ENCODE measurements around the gene SLC27A6.
"Not testable (repeated sequence)": the region's sequence is repeated elsewhere in the genome, so short reads cannot be mapped to it uniquely, and the experiment has no call there.

The SLC27A6 gene

GRCh38 chr5:129001841-129002526 is 36.7 kb downstream of the SLC27A6 start:
- DNase-seq (ENCODE audit: low read depth in 2 of 2): no peak

GRCh38 chr5:129002527-129002842 is 37.2 kb downstream of the SLC27A6 start:
- DNase-seq (ENCODE audit: low read depth in 2 of 2): no peak

- DNase-seq (ENCODE audit: low read depth in 2 of 2): no peak
These were observed 37.9 kb downstream of the SLC27A6 start for GRCh38 chr5:129003232-129003631.

DNA sequence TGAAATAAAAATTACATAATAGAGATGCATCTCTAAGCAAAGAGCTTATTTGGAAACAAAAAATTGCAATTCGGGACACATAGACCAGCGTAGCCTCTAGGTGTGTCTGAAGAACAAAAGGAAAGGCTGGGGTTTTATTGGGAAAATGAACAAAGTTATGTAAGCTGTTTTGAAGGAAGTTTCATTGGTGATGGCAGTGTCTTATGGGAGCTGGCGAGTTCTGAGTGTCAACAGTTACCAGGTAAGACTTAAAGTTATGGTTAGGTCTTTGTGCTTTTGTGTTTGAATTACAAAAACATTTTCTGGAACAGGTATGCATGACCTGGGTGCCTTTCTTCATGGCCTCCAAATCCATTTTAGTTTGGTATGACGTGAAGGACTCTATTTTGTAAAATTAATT is 48.9 kb downstream of the SLC27A6 start:
- DNase-seq (ENCODE audit: low read depth in 2 of 2): no peak

GRCh38 chr5:129018837-129019236 is 53.5 kb downstream of the SLC27A6 start:
- no peak for DNase-seq (ENCODE audit: low read depth in 2 of 2)

- no peak for DNase-seq (ENCODE audit: low read depth in 2 of 2)
These were observed 54.2 kb downstream of the SLC27A6 start for GRCh38 chr5:129019401-129019908.

GRCh38 chr5:129020683-129021082 is 55.4 kb downstream of the SLC27A6 start:
- DNase-seq (ENCODE audit: low read depth in 2 of 2): no peak

DNA sequence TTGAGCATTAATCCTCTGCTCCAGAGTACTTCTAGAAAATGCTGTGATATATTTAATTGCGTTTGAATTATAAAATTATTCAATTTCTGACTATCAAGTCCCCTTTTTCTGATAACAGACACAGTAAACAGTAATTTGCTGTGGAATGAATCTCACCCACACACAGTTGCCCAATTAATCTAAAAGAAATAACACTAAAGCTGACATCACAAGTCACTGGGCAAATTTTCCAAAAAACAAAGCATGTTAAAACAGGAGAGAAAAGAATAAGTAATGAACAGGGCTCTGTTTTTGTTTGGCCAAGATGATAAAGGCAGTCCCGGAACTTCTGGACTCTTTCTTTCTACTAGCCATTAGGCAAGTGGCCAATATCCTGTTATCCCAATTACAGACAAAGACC is 56.5 kb downstream of the SLC27A6 start:
- no peak for DNase-seq (ENCODE audit: low read depth in 2 of 2)

GRCh38 chr5:129022599-129022998 is 57.3 kb downstream of the SLC27A6 start:
- DNase-seq (ENCODE audit: low read depth in 2 of 2): no peak

DNA sequence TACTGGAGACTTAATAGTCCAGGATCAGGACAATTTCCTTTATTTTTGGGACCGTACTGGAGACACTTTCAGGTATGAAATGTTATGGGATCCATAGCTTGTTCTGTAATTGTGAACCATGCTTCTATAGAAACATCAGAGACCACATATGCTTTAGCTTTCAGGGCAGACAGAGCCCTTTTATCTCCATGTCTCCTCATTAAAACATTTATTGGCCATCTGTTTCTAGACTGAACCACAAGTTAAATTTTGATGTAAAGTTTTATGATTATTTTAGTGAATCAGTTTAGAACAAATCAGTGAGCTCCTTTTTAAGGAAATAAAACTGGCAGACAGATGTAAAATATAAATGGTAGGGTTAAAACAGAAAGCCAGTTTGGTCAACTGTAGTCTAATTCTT is 62.0 kb downstream of the SLC27A6 start:
- DNase-seq (ENCODE audit: low read depth in 2 of 2): no peak

GRCh38 chr5:129031886-129032683 is 66.8 kb downstream of the SLC27A6 start:
- no peak for DNase-seq (ENCODE audit: low read depth in 2 of 2)

DNA sequence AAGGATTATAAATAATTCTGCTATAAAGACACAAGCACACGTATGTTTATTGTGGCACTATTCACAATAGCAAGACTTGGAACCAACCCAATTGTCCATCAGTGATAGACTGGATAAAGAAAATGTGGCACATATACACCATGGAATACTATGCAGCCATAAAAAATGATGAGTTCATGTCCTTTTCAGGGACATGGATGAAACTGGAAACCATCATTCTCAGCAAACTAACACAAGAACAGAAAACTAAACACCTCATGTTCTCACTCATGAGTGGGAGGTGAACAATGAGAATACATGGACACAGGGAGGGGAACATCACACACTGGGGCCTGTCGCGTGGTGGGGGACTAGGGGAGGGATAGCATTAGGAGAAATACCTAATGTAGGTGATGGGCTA is 71.0 kb downstream of the SLC27A6 start:
- not testable (repeated sequence) for DNase-seq (ENCODE audit: low read depth in 2 of 2)

DNA sequence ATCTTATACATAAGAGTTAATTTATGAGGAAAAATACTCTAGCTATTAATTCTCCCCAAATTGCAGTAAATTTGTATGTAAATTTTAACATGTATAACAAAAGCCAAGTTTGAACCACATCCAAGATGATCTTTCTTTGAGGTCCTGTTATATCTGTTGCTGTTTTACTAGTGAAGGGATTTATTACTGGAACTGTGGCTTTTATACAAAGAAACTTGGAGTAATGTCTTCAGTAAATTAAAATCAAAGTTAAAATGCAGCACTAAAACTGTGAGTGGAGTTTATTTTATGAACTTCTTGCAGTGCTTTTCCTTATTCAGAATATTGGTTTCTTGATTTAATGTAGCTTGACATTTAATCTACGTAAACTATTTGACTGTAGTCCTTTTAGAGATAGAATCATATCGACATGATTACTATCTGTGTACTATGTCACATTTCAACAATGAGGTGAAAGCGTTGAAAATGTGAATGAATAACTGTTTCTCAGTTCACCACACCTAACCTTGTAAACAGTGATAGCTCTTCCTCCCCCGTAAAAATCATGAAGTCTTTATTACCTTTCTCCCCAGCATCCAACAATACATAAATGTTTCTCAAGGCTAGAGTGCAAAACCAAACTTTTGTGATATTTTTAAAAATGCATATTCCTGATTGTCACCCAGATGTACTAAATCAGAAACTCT is 76.1 kb downstream of the SLC27A6 start:
- DNase-seq (ENCODE audit: low read depth in 2 of 2): no peak

GRCh38 chr5:129042306-129042705 is 77.0 kb downstream of the SLC27A6 start:
- no peak for DNase-seq (ENCODE audit: low read depth in 2 of 2)

- no peak for DNase-seq (ENCODE audit: low read depth in 2 of 2)
These were observed 78.6 kb downstream of the SLC27A6 start for GRCh38 chr5:129043894-129044293.

- DNase-seq (ENCODE audit: low read depth in 2 of 2): no peak
These were observed 80.9 kb downstream of the SLC27A6 start for GRCh38 chr5:129046151-129046550.

GRCh38 chr5:129048509-129048908 is 83.2 kb downstream of the SLC27A6 start:
- DNase-seq (ENCODE audit: low read depth in 2 of 2): no peak

- DNase-seq (ENCODE audit: low read depth in 2 of 2): no peak
These were observed 84.0 kb downstream of the SLC27A6 start for GRCh38 chr5:129049126-129049799.

GRCh38 chr5:129051283-129051682 is 86.0 kb downstream of the SLC27A6 start:
- DNase-seq (ENCODE audit: low read depth in 2 of 2): no peak

- no peak for DNase-seq (ENCODE audit: low read depth in 2 of 2)
These were observed 88.2 kb downstream of the SLC27A6 start for GRCh38 chr5:129053438-129053837.

DNA sequence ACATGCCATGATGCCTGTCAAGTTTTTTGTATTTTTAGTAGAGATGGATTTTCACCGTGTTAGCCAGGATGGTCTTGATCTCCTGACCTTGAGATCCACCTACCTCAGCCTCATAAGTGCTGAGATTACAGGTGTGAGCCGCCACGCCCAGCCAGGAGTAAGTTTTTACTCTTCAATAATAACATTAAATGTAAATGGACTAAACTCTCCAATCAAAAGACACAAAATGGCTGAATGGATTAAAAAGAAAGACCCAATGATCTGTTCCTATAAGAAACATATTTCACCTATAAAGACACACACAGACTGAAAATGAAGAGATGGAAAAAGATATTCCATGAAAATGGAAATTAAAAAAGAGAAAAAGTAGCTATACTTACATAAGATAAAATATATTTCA is 92.0 kb downstream of the SLC27A6 start:
- no peak for DNase-seq (ENCODE audit: low read depth in 2 of 2)

- DNase-seq (ENCODE audit: low read depth in 2 of 2): no peak
These were observed 96.6 kb downstream of the SLC27A6 start for GRCh38 chr5:129061849-129062248.
